Psoas muscle (tissue), 8 donors: Measurements from ENCODE around the gene ASNSD1. TPM values are rescaled to one million over a fixed set of nuclear protein-coding genes. Genes with fewer than 3 reads are reported as not detected.

ENCODE experiments used
- ATAC-seq, 4 donors: fragments of 200-7000 bp; cut with Tn5 transposase; one replicate each; pipeline ENCODE4 v1.9.1; 2020; ENCODE audit warnings: moderate library complexity in 3 of 4, mild to moderate bottlenecking in 2 of 4
- DNase-seq, 2 donors: peaks; one replicate each; pipeline ENCODE4 v3.0.0-alpha.2; 2020
- H3K27ac ChIP-seq: fragments of 200-600 bp; one replicate; pipeline ENCODE4 v1.8.0; 2022
- H3K27me3 ChIP-seq, 3 donors: fragments of 200-600 bp in 1 of 3; one replicate each; pipeline versions ENCODE4 v1.6.1 to v1.8.0; 2013 to 2022; ENCODE audit warnings: low read length in 2 of 3, mild to moderate bottlenecking in 2 of 3, moderate library complexity in 1 of 3; ENCODE audit not compliant: insufficient read depth in 3 of 3
- H3K36me3 ChIP-seq, 2 donors: fragments of 200-600 bp in 1 of 2; one replicate each; pipeline versions ENCODE4 v1.6.1 to v1.8.0; 2013 to 2022; ENCODE audit warnings: low read depth in 1 of 2, mild to moderate bottlenecking in 1 of 2, moderate library complexity in 1 of 2; ENCODE audit not compliant: insufficient read depth in 1 of 2
- H3K4me1 ChIP-seq: fragments of 200-600 bp; one replicate; pipeline ENCODE4 v1.8.0; 2022
- H3K4me3 ChIP-seq: fragments of 200-600 bp; one replicate; pipeline ENCODE4 v1.8.0; 2022; ENCODE audit warnings: mild to moderate bottlenecking
- H3K9me3 ChIP-seq: fragments of 200-600 bp; one replicate; pipeline ENCODE4 v1.8.0; 2022
- WGBS, 3 donors: extraction: QIAGEN DNeasy Blood & Tissue Kit; methylation state at CpG; one replicate each; pipeline versions ENCODE4 v1.1.6 to v1.1.7; 2013; 5-methylcytosine and 5-hydroxymethylcytosine counted together
- intact Hi-C, 2 donors: fragments of 100-400 bp; cut with DNase I; formaldehyde crosslinking; loops; one replicate each; pipeline versions ENCODE4 v1.11.0 to v1.14.2; 2022
- long read RNA-seq, 2 donors: library from polyadenylated mRNA; unstranded; transcript quantifications; one replicate each; pipeline ENCODE4 v2.0.0, GENCODE V29; 2021
- polyA plus RNA-seq, 3 donors: library from polyadenylated mRNA; stranded (reverse); fragments of 200-250 nt; gene quantifications; one replicate each; pipeline ENCODE4 v1.2.3, GENCODE V29; 2013
- total RNA-seq, 4 donors: library from RNA; stranded (reverse); fragmentation: NEBNext Ultra II Directional in 2 of 4; extraction: Animal tissue kit (Norgen Biotek cat#: 25700) in 2 of 4; gene quantifications; one replicate each; pipeline versions ENCODE4 v1.2.1 to v1.2.4, GENCODE V29; 2021 to 2023
- TF ChIP-seq, protein P1 (sequence below): fragments of 200-600 bp; IDR thresholded peaks from one replicate; pipeline ENCODE4 v1.8.0; 2022; ENCODE audit warnings: antibody characterized with exemption
- donor health status: healthy with polysubstance abuse.
- donor health status: DM: no; HTN: no; CAD: no; lungs with moderate emphysema.
- donor health status: Bipolar disorder and iron deficiency.
- donor health status: healthy.
- donor health status: DM: yes; HTN: yes; CAD: no.
- donor health status: DM: no; HTN: no; CAD: no.
- donor health status: DM: no; HTN: no; CAD: no.
- donor health status: DM: yes; HTN: yes; CAD: no.

The ASNSD1 gene
- total RNA-seq (10 to 100 TPM; 50.8 to 67.0 (median 62.0) TPM), polyA plus RNA-seq (100 to 1,000 TPM in 1 of 3 donors, 10 to 100 TPM in 2; 57.9 to 148 (median 66.6) TPM)
- long read RNA-seq, donor 1, transcript ASNSD1-201 (6 exons, 2,450 nt): major isoform, 54 of 81 reads
- long read RNA-seq, donor 1, partial matches to known transcripts: 1 of 81 reads
- long read RNA-seq, donor 1, other reads (novel, unspliced or antisense): 26 of 81 reads
- long read RNA-seq, donor 2, transcript ASNSD1-201 (6 exons, 2,450 nt): major isoform, 83 of 145 reads
- long read RNA-seq, donor 2, partial matches to known transcripts: 2 of 145 reads
- long read RNA-seq, donor 2, other reads (novel, unspliced or antisense): 57 of 145 reads

DNA sequence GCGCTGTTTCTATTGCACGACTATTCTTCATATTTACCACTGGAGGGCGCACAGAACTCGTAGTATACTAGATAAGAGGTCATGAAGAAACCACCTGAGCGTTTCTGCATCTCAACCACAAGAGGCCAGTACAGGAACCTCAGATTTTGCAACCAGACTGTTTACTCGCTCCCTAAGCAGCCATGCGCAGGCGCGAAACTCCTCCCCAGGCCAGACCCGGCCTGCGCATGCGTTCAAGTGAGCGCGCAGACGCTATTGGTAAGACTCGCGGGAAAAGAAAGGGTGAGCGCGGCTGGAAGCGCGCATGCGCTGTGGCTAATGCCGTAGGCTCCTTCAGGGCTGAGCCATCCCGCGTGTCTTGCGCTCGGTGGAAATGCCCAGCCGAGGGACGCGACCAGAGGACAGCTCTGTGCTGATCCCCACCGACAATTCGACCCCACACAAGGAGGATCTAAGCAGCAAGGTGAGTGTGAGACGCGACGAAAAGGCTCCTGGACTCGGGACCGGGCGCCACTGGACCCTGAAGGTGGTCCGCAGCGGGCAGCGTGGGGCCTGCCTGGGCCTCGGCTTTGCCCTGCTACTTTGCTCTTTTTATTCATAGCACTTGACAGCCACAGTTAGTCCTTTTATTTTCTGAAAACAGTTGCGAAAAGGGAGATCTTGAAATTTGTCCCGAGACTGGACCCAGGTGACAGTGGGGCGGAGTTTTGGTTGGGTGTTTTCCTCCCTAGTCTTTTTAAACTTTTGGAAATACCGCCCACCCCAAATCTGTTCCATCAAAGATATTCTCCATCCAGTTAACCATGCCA is at the start of gene ASNSD1:
TSS of gene ASNSD1 (plus strand) at position 312 of the 809 bp plus-strand sequence. CDS start 4,674 bp downstream, outside the sequence.
- H3K27me3 ChIP-seq: no peaks in the 10 kb centered on the region
- peak within 1 kb of the TSS; percentile 88 for H3K4me3 ChIP-seq
- DNase-seq (peak; percentile 99 to 100), ATAC-seq (peak; percentile 98 to 99 (median 99))
- TF ChIP-seq, protein P1, sequence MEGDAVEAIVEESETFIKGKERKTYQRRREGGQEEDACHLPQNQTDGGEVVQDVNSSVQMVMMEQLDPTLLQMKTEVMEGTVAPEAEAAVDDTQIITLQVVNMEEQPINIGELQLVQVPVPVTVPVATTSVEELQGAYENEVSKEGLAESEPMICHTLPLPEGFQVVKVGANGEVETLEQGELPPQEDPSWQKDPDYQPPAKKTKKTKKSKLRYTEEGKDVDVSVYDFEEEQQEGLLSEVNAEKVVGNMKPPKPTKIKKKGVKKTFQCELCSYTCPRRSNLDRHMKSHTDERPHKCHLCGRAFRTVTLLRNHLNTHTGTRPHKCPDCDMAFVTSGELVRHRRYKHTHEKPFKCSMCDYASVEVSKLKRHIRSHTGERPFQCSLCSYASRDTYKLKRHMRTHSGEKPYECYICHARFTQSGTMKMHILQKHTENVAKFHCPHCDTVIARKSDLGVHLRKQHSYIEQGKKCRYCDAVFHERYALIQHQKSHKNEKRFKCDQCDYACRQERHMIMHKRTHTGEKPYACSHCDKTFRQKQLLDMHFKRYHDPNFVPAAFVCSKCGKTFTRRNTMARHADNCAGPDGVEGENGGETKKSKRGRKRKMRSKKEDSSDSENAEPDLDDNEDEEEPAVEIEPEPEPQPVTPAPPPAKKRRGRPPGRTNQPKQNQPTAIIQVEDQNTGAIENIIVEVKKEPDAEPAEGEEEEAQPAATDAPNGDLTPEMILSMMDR: peak; percentile 97
- 0 to 1% (median 1%) methylated on average over 44 to 46 of the region's 46 CpGs for WGBS, 3 donors
- H3K9me3 ChIP-seq: no peaks in the 10 kb centered on the region
- H3K27ac ChIP-seq: peak within 1 kb of the TSS; percentile 93
- H3K36me3 ChIP-seq: peaks cover 0 to 11% of the 10 kb centered on the region in 2 donors
- peaks cover 20% of the 10 kb centered on the region for H3K4me1 ChIP-seq
- intact Hi-C loops: loop anchor here (1.0 to 10.0 kb wide), 4 partner anchors 36 to 413 kb away; partner anchors contain the start of gene OSGEPL1 (in 1 of the 2)

GRCh38 chr2:189613077-189613636 is 48.1 kb upstream of the ASNSD1 start:
- intact Hi-C loops: loop anchor here in 1 of 2 donors (2.0 kb wide), 1 partner anchor 32 kb away; the partner anchor contains the start of gene SLC40A1
- TF ChIP-seq, protein P1: no peak
- no peaks in the 10 kb centered on the region for H3K9me3 ChIP-seq
- WGBS, 3 donors: 12 to 14% (median 14%) methylated on average over 6 of the region's 6 CpGs
- ATAC-seq (peak; percentile 94 to 98 (median 96)), DNase-seq (no peak)
- peak overlapping the region; percentile 89 for H3K27ac ChIP-seq
- H3K36me3 ChIP-seq: no peaks in the 10 kb centered on the region
- no peaks in the 10 kb centered on the region for H3K27me3 ChIP-seq
- H3K4me3 ChIP-seq: peak overlapping the region; percentile 62
- peaks cover 18% of the 10 kb centered on the region for H3K4me1 ChIP-seq

GRCh38 chr2:189613650-189614420 is 47.4 kb upstream of the ASNSD1 start:
- Histone ChIP-seq H3K4me3 (peak overlapping the region; percentile 62), H3K27ac (peak overlapping the region; percentile 89), H3K27me3 (no peaks in the 10 kb centered on the region), H3K4me1 (peaks cover 18% of the 10 kb centered on the region), H3K36me3 (no peaks in the 10 kb centered on the region), H3K9me3 (no peaks in the 10 kb centered on the region)
- 28 to 37% (median 34%) methylated on average over 2 of the region's 2 CpGs for WGBS, 3 donors
- ATAC-seq (peak; percentile 87 to 97 (median 93)), DNase-seq (no peak)
- intact Hi-C loops: loop anchor here in 1 of 2 donors (2.0 kb wide), 1 partner anchor 33 kb away; the partner anchor contains the start of gene SLC40A1
- TF ChIP-seq, protein P1: no peak

GRCh38 chr2:189614585-189614984 is 46.7 kb upstream of the ASNSD1 start:
- intact Hi-C loops: no loop called here
- DNase-seq: no peak
- Histone ChIP-seq H3K9me3 (no peaks in the 10 kb centered on the region), H3K4me3 (no peak overlapping the region), H3K27me3 (no peaks in the 10 kb centered on the region), H3K27ac (peak overlapping the region; percentile 89), H3K36me3 (no peaks in the 10 kb centered on the region), H3K4me1 (peaks cover 18% of the 10 kb centered on the region)
- ATAC-seq: no peak
- TF ChIP-seq, protein P1: no peak
- 65 to 77% (median 72%) methylated on average over 4 of the region's 4 CpGs for WGBS, 3 donors
